CD4-positive, alpha-beta T cell treated with Interleukin-2 at 100 ng/mL for 4 hours (primary cell): ENCODE results near the gene SYT6.

Experiments
- DNase-seq: peaks from one replicate; pipeline ENCODE4 v3.0.0-alpha.2; 2020; ENCODE audit warnings: low spot score

The SYT6 gene, protein sequence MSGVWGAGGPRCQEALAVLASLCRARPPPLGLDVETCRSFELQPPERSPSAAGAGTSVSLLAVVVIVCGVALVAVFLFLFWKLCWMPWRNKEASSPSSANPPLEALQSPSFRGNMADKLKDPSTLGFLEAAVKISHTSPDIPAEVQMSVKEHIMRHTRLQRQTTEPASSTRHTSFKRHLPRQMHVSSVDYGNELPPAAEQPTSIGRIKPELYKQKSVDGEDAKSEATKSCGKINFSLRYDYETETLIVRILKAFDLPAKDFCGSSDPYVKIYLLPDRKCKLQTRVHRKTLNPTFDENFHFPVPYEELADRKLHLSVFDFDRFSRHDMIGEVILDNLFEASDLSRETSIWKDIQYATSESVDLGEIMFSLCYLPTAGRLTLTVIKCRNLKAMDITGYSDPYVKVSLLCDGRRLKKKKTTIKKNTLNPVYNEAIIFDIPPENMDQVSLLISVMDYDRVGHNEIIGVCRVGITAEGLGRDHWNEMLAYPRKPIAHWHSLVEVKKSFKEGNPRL

GRCh38 chr1:114153261-114154145, at the start of gene SYT6:
Gene SYT6 (minus strand): TSS chr1:114153869. CDS start chr1:114153772, 97 bp downstream.
- no peak for DNase-seq

DNA sequence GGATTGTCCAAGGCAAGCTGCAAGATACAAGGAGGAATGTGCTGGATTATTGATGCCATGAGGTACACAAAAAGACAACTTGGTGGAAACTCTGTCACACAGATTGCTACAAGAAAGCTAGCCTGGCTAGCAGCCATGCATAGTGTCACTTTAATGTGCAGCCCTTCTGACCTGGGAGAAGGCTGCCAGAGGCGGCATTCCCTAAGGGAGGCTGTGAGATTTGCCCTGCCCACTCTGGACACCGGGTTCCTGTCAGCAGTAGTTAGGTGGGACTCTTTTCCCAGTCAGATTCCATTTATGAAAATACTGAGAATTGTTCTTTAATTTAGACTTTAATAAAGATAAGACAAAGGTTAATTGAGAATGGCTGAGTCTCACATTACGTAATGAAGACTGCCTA, 47.8 kb upstream of the SYT6 start:
- no peak for DNase-seq

GRCh38 chr1:114199017-114199594, 45.4 kb upstream of the SYT6 start:
- no peak for DNase-seq

DNA sequence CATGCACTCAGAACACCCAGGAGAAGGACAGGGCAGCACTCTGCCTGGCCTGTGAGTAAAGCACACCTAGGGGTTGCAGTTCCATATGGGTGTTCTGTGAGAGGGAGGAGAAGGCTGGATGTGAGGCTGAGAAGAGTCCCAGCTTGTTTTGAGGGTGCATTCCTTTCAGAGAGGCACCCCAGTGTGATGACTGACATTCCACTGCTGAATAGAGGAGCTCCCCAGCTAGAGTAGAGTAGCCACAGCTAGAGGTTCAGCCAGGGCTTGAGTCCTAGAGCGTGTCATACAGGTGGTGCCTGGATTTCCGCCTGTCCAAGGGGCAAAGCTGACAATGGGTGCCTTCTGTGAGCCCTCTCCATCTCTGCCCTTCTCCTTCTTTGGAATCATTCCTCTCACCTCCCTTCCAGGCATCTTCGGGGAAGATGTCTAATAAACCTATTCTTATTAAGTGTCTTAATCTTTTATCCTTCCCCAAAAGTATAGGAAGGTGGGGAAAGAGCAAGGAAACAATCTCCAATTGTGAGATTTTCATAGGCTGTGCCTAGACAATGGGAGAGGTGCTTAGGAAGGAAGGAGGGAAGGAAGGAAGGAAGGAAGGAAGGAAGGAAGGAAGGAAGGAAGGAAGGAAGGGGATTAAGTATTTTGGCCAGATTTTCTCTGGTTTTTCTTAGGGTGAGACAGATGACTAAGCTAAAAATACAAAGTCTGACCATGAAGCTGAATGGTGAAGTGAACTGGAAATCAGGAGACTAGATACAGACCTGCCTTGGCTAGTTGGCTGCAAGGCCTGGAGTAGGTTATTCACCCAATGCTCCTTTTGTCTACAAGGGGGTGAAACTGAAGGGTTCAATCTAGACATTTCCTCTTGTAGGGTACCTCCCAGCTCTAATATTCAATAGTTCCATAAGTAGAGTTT, 43.6 kb upstream of the SYT6 start:
- DNase-seq, result no peak

DNA sequence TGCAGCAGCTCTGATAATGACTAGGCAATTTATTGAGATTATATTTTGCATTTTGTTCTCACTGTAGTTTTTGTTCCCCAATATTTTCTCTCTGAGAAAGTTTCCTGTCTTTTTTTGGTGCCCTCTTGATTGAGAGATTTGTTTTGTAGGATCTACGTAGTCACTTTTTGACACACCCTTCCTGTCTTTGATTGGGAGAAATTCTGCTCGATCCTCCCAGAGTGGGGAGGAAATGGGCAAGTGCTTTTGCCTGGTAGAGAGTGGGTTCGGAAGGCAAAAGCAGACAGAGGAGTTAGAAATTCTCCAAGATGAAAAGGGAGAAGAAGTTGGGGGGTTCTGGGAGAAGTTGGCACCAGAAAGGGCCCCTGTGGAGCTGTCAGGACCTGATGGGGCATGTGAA, 42.1 kb upstream of the SYT6 start:
- no peak for DNase-seq

GRCh38 chr1:114192328-114192727, 38.7 kb upstream of the SYT6 start:
- no peak for DNase-seq

- no peak for DNase-seq
Observed at GRCh38 chr1:114189398-114189797, 35.7 kb upstream of the SYT6 start.

- no peak for DNase-seq
Observed at GRCh38 chr1:114181356-114181755, 27.7 kb upstream of the SYT6 start.

- no peak for DNase-seq
Observed at GRCh38 chr1:114180742-114181141, 27.1 kb upstream of the SYT6 start.

DNA sequence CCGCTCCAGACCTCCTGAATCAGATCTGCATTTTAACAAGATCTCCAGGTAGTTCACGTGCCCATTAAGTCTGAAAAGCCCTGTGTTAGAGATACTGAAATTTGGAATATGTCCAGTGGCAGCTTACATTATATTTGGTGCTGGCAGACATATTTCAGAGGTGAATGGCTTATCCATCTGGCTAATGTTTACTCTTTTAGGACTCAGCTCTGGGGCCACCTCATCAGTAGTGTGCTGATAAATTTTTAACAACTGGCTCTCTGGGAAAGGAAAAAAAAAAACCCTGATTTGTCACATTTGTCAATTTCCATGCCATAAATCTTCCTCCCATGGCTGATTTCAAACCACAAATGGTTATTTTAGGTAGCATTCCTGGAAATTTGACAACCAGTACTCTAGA, 25.3 kb upstream of the SYT6 start:
- DNase-seq, result no peak

DNA sequence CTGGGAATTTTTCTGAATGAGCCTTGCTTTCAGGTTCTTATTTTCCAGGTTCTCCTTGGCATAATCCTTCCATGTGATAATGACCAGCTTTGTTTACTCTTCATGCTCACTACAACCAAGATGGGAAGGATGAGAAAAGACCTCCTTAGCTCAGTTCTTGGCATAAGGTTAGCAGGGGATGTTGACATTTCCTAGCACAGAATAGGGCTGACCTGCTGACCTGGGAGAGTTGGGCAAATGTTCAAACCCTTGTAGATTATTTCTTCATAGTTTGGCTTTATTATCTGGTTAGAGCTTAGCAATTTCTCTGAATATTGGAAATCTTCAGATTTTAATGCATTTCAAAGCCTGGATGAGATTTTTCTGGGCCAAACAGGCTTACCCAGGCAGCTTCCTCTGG, 23.6 kb upstream of the SYT6 start:
- DNase-seq, result no peak

DNA sequence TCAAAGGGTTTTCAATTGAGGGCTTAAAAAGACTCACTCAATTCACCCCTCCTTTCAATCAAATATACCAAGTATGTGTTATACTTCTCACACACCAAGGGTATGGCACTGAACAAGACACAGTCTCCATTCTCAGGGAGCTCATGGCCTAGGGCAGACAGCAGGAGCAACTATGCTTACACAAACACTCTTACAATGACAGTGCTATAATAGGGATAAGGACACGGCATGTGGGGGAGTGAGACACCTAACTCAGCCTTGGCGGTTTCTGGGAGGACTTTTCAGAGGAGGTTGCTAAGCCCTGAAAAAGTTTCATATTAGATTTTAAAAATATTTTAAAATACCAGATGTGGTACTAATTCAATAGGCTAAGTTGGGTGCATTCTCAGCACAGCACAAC, 22.7 kb upstream of the SYT6 start:
- DNase-seq, result no peak

DNA sequence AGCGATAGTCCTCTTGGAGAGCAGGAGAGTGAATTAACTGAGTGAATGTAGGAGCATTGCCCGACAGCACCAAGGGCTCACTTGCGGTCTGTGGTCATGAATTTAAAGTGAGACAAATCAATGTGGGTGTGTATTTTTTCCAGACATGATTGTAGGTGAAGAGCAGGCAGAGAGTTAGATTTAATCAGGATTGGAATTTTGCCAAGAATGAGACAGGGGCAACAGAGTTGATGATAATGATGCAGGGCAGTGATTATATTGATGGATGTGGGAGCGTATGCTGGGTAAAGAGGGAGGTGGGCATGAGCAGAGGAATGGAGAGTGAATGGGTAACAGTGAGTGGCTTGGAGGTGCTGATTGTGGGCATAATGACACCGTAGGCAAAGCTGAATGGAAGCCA, 20.0 kb upstream of the SYT6 start:
- DNase-seq, result no peak

GRCh38 chr1:114169509-114169908, 15.8 kb upstream of the SYT6 start:
- no peak for DNase-seq

DNA sequence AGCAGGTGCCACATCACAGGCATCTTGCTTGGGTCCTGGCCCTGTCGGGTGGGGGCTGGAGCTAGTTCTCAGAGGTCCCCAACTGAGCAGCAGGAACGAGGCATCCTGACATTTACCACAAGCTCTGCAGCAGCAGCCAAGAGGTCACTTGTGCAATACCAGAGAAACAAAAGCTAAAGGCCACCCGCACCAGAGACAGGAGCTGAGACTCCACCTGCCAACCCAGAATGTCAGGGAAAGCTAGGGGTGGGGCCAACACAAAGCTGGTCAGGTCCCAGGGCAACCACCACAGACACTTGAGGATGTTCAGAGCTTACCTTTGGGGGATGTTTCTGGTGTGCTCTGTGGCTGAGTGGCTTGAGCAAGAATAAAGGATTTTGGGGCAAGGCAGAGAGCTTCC, 13.6 kb upstream of the SYT6 start:
- no peak for DNase-seq

GRCh38 chr1:114164840-114165543, 11.3 kb upstream of the SYT6 start:
- DNase-seq, result no peak

DNA sequence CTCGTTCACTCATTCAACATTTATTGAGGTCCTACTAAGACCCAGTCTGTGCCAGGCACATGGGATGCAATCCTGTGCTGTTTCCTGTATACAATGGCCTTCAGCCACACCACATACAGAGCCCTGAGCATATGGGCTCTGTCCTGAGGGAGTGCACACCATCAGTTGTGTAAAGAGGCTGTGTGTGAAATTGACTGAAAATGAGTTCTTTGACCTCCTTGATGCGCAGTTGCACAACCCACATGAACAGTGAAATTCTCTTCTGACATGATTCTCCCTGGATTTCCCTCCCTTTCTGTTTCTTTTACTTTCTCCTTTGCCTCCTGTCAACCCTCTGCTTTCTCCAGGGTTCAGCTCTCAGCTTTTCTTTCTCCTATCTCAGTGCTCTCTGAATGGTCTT, 6.3 kb upstream of the SYT6 start:
- no peak for DNase-seq

GRCh38 chr1:114157275-114157660, 3.6 kb upstream of the SYT6 start:
- no peak for DNase-seq

- no peak for DNase-seq
Observed at GRCh38 chr1:114156538-114157274, 3.0 kb upstream of the SYT6 start.

- DNase-seq, result no peak
Observed at GRCh38 chr1:114155706-114156105, 2.0 kb upstream of the SYT6 start.
